Peyer's patch (tissue), 4 donors: ENCODE results near the gene TP53I11.

ENCODE experiments used
- CTCF ChIP-seq, 6 experiments: fragments of 450-650 bp in 4 of 6; fragments of 200-600 bp in 2 of 6; sonication (generic) in 1 of 6; IDR thresholded peaks; one replicate each; pipeline ENCODE4 v1.5.1; 2017 to 2019; ENCODE audit warnings: antibody characterized with exemption in 6 of 6, mild to moderate bottlenecking in 3 of 6, moderate library complexity in 1 of 6
- POLR2A ChIP-seq, 2 donors: fragments of 450-650 bp; IDR thresholded peaks; one replicate each; pipeline ENCODE4 v1.5.1; 2017; ENCODE audit warnings: antibody characterized with exemption in 2 of 2, mild to moderate bottlenecking in 2 of 2, moderate library complexity in 2 of 2

DNA sequence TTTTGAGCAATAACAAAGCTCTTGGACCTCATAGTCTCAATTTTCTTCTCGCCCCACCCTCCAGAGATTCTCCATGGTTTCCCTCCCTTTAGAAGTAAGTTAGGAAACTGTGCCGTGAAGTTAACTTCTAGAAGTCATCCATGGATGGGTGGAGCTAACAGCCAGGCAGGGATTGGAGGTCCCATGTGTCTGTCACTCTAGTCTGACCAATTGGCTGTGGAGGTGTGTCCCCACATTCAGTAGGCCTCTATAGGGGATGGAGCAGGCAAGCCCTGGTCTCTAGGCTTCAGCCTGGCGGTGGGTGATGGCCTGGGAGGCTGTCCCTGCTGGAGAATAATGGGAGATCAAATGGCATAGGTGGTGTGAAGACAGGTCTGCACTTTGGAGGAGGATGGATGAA, 50.7 kb downstream of the TP53I11 start:
- no peak for TF ChIP-seq POLR2A (IDR thresholded peaks at IDR 0.05)
- TF ChIP-seq CTCF (IDR thresholded peaks at IDR 0.05), result no peak
